RWPE1 (cell line): ENCODE results near the gene ZNF804A.

Source experiments
- CTCF ChIA-PET: fragments of 350-600 bp; sonication (Branson Sonifier 250); formaldehyde crosslinking; extraction: SDS; loops from one replicate; lab custom pipeline; 2021; lab: Yijun Ruan, JAX
- POLR2A ChIA-PET: fragments of 400-600 bp; formaldehyde crosslinking; extraction: SDS; loops from one replicate; lab custom pipeline; 2020; ENCODE audit warnings: antibody characterized with exemption; ENCODE audit not compliant: low non-redundant PET; lab: Yijun Ruan, JAX
- DNase-seq: peaks from one replicate; pipeline ENCODE4 v3.0.0; 2012; ENCODE audit warnings: low spot score
- H3K27ac ChIP-seq: fragments of 450-650 bp; 2 replicates; pipeline ENCODE4 v1.5.1; 2017
- CTCF ChIP-seq: fragments of 450-650 bp; conservative IDR thresholded peaks from 2 replicates; pipeline ENCODE4 v1.5.1; 2017; ENCODE audit warnings: low read depth, mild to moderate bottlenecking

Gene ZNF804A

DNA sequence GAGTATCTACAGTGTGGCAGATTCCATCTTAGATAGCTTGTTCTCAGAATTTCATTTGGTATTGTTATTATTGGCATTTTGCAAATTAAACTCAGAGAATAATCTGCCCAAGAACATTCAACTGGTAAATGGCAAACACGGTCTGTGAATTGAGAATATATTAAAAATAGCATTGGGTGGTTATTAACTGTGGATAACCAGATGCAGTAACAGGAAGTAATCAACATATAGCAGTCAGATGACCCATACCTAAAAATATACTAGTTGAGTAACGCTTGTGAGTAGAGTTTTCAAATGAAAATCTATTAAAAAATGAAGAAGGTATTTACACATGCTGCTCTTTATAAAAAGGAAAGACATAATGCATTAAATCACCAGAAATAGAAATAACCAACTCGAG is 129.5 kb downstream of the ZNF804A start:
- no peak for DNase-seq
- H3K27ac ChIP-seq: no peak overlapping the region
- CTCF ChIA-PET: no interaction called here
- POLR2A ChIA-PET: no interaction called here
- TF ChIP-seq CTCF: no peak

DNA sequence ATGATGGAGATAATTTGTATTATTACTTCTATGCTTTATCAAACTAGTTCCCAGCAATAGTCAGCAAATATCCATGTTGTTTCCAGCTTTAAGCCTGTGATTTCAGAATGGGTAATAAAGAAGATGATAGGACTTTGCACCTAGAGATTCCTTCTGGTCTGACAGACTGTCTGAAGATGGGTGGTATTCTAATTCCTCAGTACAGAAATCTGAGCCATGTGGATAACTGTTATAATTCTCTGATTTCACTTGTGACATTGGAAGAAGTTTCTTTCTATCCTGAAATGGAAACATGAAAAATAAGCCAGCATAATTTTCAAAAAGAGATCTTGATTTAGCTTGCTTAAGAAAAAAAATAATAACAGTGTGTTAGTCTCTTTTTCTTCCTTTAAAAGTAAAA is 130.1 kb downstream of the ZNF804A start:
- TF ChIP-seq CTCF: no peak

GRCh38 chr2:184729581-184729980 is 131.3 kb downstream of the ZNF804A start:
- ChIA-PET CTCF (no interaction called here), POLR2A (no interaction called here)
- TF ChIP-seq CTCF: no peak
- no peak overlapping the region for H3K27ac ChIP-seq
- DNase-seq: no peak

More for the DNA sequence above, 130.1 kb downstream of the ZNF804A start:
- H3K27ac ChIP-seq: no peak overlapping the region
- CTCF ChIA-PET: no interaction called here
- POLR2A ChIA-PET: no interaction called here
- DNase-seq: no peak

GRCh38 chr2:184730288-184730687 is 132.0 kb downstream of the ZNF804A start:
- H3K27ac ChIP-seq: no peak overlapping the region
- DNase-seq: no peak
- TF ChIP-seq CTCF: no peak
- ChIA-PET POLR2A (no interaction called here), CTCF (no interaction called here)

DNA sequence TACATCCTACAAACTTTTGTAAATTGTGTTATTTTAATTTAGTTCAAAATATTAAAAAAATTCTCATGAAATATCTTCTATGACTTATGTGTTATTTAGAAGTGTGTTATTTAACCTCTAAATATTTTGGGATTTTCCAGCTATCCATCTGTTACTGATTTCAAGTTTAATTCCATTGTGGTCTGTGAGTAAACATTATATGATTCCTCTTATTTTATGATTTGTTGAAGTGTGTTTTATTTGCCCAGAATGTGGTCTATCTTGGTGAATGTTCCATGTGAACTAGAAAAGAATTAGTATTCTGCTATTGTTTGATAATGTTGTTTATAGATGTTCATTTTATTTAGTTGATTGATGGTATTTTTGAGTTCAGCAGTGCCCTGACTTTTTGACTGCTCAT is 136.0 kb downstream of the ZNF804A start:
- ChIA-PET POLR2A (no interaction called here), CTCF (no interaction called here)
- DNase-seq: no peak
- no peak for TF ChIP-seq CTCF
- no peak overlapping the region for H3K27ac ChIP-seq

DNA sequence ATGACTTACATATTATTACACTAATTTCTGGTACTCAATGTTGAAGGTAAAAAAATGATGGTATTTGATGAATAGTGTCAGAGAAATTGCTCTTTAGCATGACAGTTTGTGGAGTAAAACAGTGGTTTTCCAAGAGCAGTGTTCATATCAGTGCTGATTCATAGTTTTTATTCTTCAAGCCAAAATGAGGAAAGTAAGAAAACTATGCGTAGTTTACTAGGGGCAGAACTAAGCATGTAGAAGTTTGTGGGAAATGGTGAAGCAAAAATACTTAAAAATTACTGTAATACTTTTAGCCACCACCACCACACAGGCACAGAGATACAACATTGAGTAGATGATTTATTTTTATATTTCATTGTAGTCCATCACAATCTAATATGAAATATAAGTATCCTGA is 137.3 kb downstream of the ZNF804A start:
- TF ChIP-seq CTCF: no peak
- ChIA-PET POLR2A (no interaction called here), CTCF (no interaction called here)
- no peak for DNase-seq
- no peak overlapping the region for H3K27ac ChIP-seq

GRCh38 chr2:184743096-184743495 is 144.8 kb downstream of the ZNF804A start:
- POLR2A ChIA-PET: no interaction called here
- CTCF ChIA-PET: no interaction called here
- DNase-seq: no peak
- TF ChIP-seq CTCF: no peak
- no peak overlapping the region for H3K27ac ChIP-seq
